Measurements from ENCODE around the gene SAMD3. TPM values are rescaled to one million over a fixed set of nuclear protein-coding genes. Genes with fewer than 3 reads are reported as not detected.
"Not testable (repeated sequence)": the region's sequence is repeated elsewhere in the genome, so short reads cannot be mapped to it uniquely, and the experiment has no call there.

The SAMD3 gene
- total and polyA plus RNA-seq, 2 of the 13 experiments (the other 11 are each of a cell fraction or from before 2014, with no cell fraction given) = not detected

- POLR2A ChIA-PET; H3K27me3 ChIP-seq (ENCODE audit: control insufficient read depth in 1 of 2, insufficient read depth in 2 of 2, low read length in 2 of 2); H3K9me3 ChIP-seq (ENCODE audit: low read length); in situ Hi-C loops (cut with HindIII; ENCODE audit: extremely low pct_ligation_motif_present, low pct_unique_long_range_greater_than_20kb); BruUV-seq (replicated peaks); H4K20me1 ChIP-seq (ENCODE audit: insufficient read depth, low read length); DNase-seq (ENCODE audit: low spot score); CTCF ChIA-PET (ENCODE audit: low intra/inter-chr PET ratio, low total read pairs); H2AFZ ChIP-seq (ENCODE audit: low read length); H3K4me3 ChIP-seq (replicated peaks in 1 of 3; ENCODE audit: insufficient read depth in 1 of 3, low read depth in 2 of 3, low read length in 3 of 3); FAIRE-seq; H3K9ac ChIP-seq (ENCODE audit: insufficient read depth, low read depth, low read length); intact Hi-C loops (cut with micrococcal nuclease; ENCODE audit: unreplicated experiment); ATAC-seq; H3K79me2 ChIP-seq (ENCODE audit: insufficient read depth, low read length); H3K4me1 ChIP-seq (ENCODE audit: insufficient read depth, low read length); H3K36me3 ChIP-seq (replicated peaks in 1 of 2; ENCODE audit: control insufficient read depth in 1 of 2, insufficient read depth in 2 of 2, low read length in 2 of 2); H3K4me2 ChIP-seq (ENCODE audit: low read depth, low read length); H3K27ac ChIP-seq (ENCODE audit: extremely low read length, insufficient read depth, low read length): not testable (repeated sequence)
- WGBS (ENCODE audit: low lambda C conversion rate) = 2% methylated on average over 3 of the region's 4 CpGs
These were observed 49.3 kb downstream of the SAMD3 start for GRCh38 chr6:130173377-130174004.

DNA sequence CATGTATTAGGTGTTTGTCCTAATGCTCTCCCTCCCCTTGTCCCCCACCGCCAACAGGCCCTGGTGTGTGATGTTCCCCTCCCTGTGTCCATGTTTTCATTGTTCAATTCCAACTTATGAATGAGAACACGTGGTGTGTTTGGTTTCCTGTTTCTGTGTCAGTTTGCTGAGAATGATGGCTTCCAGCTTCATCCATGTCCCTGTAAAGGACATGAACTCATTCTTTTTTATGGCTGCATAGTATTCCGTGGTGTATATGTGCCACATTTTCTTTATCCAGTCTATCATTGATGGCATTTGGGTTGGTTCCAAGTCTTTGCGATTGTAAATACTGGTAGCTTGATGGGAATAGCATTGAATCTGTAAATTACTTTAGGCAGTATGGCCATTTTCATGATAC is 52.6 kb downstream of the SAMD3 start:
- H2AFZ ChIP-seq (ENCODE audit: low read length); H3K4me2 ChIP-seq (ENCODE audit: low read depth, low read length); BruUV-seq (replicated peaks); H4K20me1 ChIP-seq (ENCODE audit: insufficient read depth, low read length); intact Hi-C loops (cut with micrococcal nuclease; ENCODE audit: unreplicated experiment); DNase-seq (ENCODE audit: low spot score); H3K27ac ChIP-seq (ENCODE audit: extremely low read length, insufficient read depth, low read length); H3K79me2 ChIP-seq (ENCODE audit: insufficient read depth, low read length); FAIRE-seq; H3K4me1 ChIP-seq (ENCODE audit: insufficient read depth, low read length); H3K27me3 ChIP-seq (ENCODE audit: control insufficient read depth in 1 of 2, insufficient read depth in 2 of 2, low read length in 2 of 2); in situ Hi-C loops (cut with HindIII; ENCODE audit: extremely low pct_ligation_motif_present, low pct_unique_long_range_greater_than_20kb); POLR2A ChIA-PET; H3K9me3 ChIP-seq (ENCODE audit: low read length); CTCF ChIA-PET (ENCODE audit: low intra/inter-chr PET ratio, low total read pairs); ATAC-seq; H3K4me3 ChIP-seq (replicated peaks in 1 of 3; ENCODE audit: insufficient read depth in 1 of 3, low read depth in 2 of 3, low read length in 3 of 3); H3K36me3 ChIP-seq (replicated peaks in 1 of 2; ENCODE audit: control insufficient read depth in 1 of 2, insufficient read depth in 2 of 2, low read length in 2 of 2); H3K9ac ChIP-seq (ENCODE audit: insufficient read depth, low read depth, low read length): not testable (repeated sequence)
- WGBS (ENCODE audit: low lambda C conversion rate) = 10% methylated on average over 4 of the region's 4 CpGs

GRCh38 chr6:130167655-130168054 is 55.1 kb downstream of the SAMD3 start:
- FAIRE-seq (no peak), ATAC-seq (no peak), DNase-seq (ENCODE audit: low spot score) (no peak)
- H2AFZ ChIP-seq (ENCODE audit: low read length) = no peak overlapping the region
- no peaks in the 10 kb centered on the region for H3K4me1 ChIP-seq (ENCODE audit: insufficient read depth, low read length)
- H3K9ac ChIP-seq (ENCODE audit: insufficient read depth, low read depth, low read length) = no peak overlapping the region
- no peak overlapping the region for H3K4me2 ChIP-seq (ENCODE audit: low read depth, low read length)
- H4K20me1 ChIP-seq (ENCODE audit: insufficient read depth, low read length) = no peaks in the 10 kb centered on the region
- 5% methylated on average over 5 of the region's 5 CpGs for WGBS (ENCODE audit: low lambda C conversion rate)
- no peaks in the 10 kb centered on the region for H3K36me3 ChIP-seq (replicated peaks in 1 of 2; ENCODE audit: control insufficient read depth in 1 of 2, insufficient read depth in 2 of 2, low read length in 2 of 2)
- BruUV-seq (replicated peaks) = no TSS peak
- intact Hi-C loops (cut with micrococcal nuclease; ENCODE audit: unreplicated experiment) = no loop called here
- in situ Hi-C loops (cut with HindIII; ENCODE audit: extremely low pct_ligation_motif_present, low pct_unique_long_range_greater_than_20kb) = no loop called here
- no peak overlapping the region for H3K4me3 ChIP-seq (replicated peaks in 1 of 3; ENCODE audit: insufficient read depth in 1 of 3, low read depth in 2 of 3, low read length in 3 of 3)
- H3K9me3 ChIP-seq (ENCODE audit: low read length) = no peaks in the 10 kb centered on the region
- ChIA-PET POLR2A (no interaction called here), CTCF (ENCODE audit: low intra/inter-chr PET ratio, low total read pairs) (no interaction called here)
- no peak for TF ChIP-seq ZNF816 (CRISPR knock-in tag; IDR thresholded peaks at IDR 0.05; ENCODE audit: borderline replicate concordance)
- peak; percentile 40; the same call in 1 of the 2 replicates for TF ChIP-seq CEBPG (CRISPR knock-in tag; IDR thresholded peaks at IDR 0.05)
- peak; percentile 66 for TF ChIP-seq CEBPB (IDR thresholded peaks at IDR 0.05; ENCODE audit: borderline replicate concordance, low read depth, low read length)
- H3K27me3 ChIP-seq (ENCODE audit: control insufficient read depth in 1 of 2, insufficient read depth in 2 of 2, low read length in 2 of 2) = no peaks in the 10 kb centered on the region; a peak in 1 of 5 replicates
- H3K79me2 ChIP-seq (ENCODE audit: insufficient read depth, low read length) = no peaks in the 10 kb centered on the region
- no peak overlapping the region for H3K27ac ChIP-seq (ENCODE audit: extremely low read length, insufficient read depth, low read length)
